Astrocyte (in vitro differentiated cells and primary cell): Measurements from ENCODE around the gene CUL2. TPM values are rescaled to one million over a fixed set of nuclear protein-coding genes. Genes with fewer than 3 reads are reported as not detected.

Experiments
- DNase-seq: peaks from one replicate; pipeline ENCODE4 v3.0.0-alpha.2; 2010; ENCODE audit warnings: low read depth
- FAIRE-seq: peaks from 2 replicates; lab custom pipeline; 2011; peaks lifted over from hg19 to GRCh38; lab: Jason Lieb, UNC
- H2AFZ ChIP-seq: 2 replicates; pipeline ENCODE4 v1.6.0; 2012; ENCODE audit warnings: low read depth, low read length, inconsistent platforms
- H3K27ac ChIP-seq: 2 replicates; pipeline ENCODE4 v1.5.1; 2011; ENCODE audit warnings: low read depth, low read length, inconsistent platforms
- H3K27me3 ChIP-seq: 2 replicates; pipeline ENCODE4 v1.6.0; 2011; ENCODE audit warnings: low read length, inconsistent platforms; ENCODE audit not compliant: insufficient read depth
- H3K36me3 ChIP-seq: 2 replicates; pipeline ENCODE4 v1.5.1; 2011; ENCODE audit warnings: low read length, inconsistent platforms; ENCODE audit not compliant: insufficient read depth
- H3K4me1 ChIP-seq: 2 replicates; pipeline ENCODE4 v1.5.1; 2011; ENCODE audit warnings: low read length, inconsistent platforms; ENCODE audit not compliant: insufficient read depth
- H3K4me2 ChIP-seq: 2 replicates; pipeline ENCODE4 v1.6.0; 2012; ENCODE audit warnings: low read length, inconsistent platforms
- H3K4me3 ChIP-seq: 2 replicates; pipeline ENCODE4 v1.5.1; 2011; ENCODE audit warnings: low read depth, mild to moderate bottlenecking, low read length, inconsistent platforms; ENCODE audit not compliant: insufficient read depth
- H3K79me2 ChIP-seq: 2 replicates; pipeline ENCODE4 v1.6.0; 2012; ENCODE audit warnings: mild to moderate bottlenecking, low read length, inconsistent platforms; ENCODE audit not compliant: insufficient read depth
- H3K9ac ChIP-seq: 2 replicates; pipeline ENCODE4 v1.6.0; 2012; ENCODE audit warnings: mild to moderate bottlenecking, low read length, inconsistent platforms
- H3K9me3 ChIP-seq: 2 replicates; pipeline ENCODE4 v1.5.1; 2012; ENCODE audit warnings: low read depth, mild to moderate bottlenecking, low read length, inconsistent platforms; ENCODE audit not compliant: insufficient read depth
- H4K20me1 ChIP-seq: 2 replicates; pipeline ENCODE4 v1.6.0; 2012; ENCODE audit warnings: low read length, inconsistent platforms; ENCODE audit not compliant: insufficient read depth
- H3K27ac Mint-ChIP-seq: one replicate; pipeline ENCODE4 v1.8.0; 2021; ENCODE audit warnings: mild to moderate bottlenecking, mixed read lengths; ENCODE audit not compliant: unreplicated experiment
- H3K27me3 Mint-ChIP-seq: one replicate; pipeline ENCODE4 v1.8.0; 2021; ENCODE audit warnings: low read depth, mixed read lengths; ENCODE audit not compliant: unreplicated experiment
- H3K36me3 Mint-ChIP-seq: one replicate; pipeline ENCODE4 v1.8.0; 2021; ENCODE audit warnings: low read depth, mixed read lengths; ENCODE audit not compliant: unreplicated experiment
- H3K4me1 Mint-ChIP-seq: one replicate; pipeline ENCODE4 v1.8.0; 2021; ENCODE audit warnings: low read depth, mixed read lengths; ENCODE audit not compliant: unreplicated experiment
- H3K4me3 Mint-ChIP-seq: one replicate; pipeline ENCODE4 v1.8.0; 2021; ENCODE audit warnings: mild to moderate bottlenecking, moderate library complexity, mixed read lengths; ENCODE audit not compliant: unreplicated experiment
- H3K9me3 Mint-ChIP-seq: one replicate; pipeline ENCODE4 v1.8.0; 2021; ENCODE audit warnings: mild to moderate bottlenecking, mixed read lengths; ENCODE audit not compliant: unreplicated experiment
- CTCF ChIP-seq: IDR thresholded peaks from 2 replicates; pipeline ENCODE4 v1.5.1; 2011; ENCODE audit warnings: low read depth, mild to moderate bottlenecking, inconsistent platforms, low read length, moderate library complexity; ENCODE audit not compliant: insufficient read depth
- EZH2 ChIP-seq: IDR thresholded peaks from 2 replicates; pipeline ENCODE4 v1.6.1; 2012; ENCODE audit warnings: mild to moderate bottlenecking, low read length, inconsistent platforms; ENCODE audit not compliant: insufficient read depth
- total RNA-seq: library from RNA; stranded (reverse); gene quantifications from 2 replicates; pipeline ENCODE4 v1.2.1, GENCODE V29; 2021

CUL2 gene
- total RNA-seq, 1 donor from 2014 or later = 48.0 TPM

GRCh38 chr10:35035606-35036005 lies 54.5 kb downstream of the CUL2 start:
- no peaks in the 10 kb centered on the region for H3K9me3 Mint-ChIP-seq
- TF ChIP-seq CTCF (no peak), EZH2 (no peak)
- Histone ChIP-seq H3K27me3 (no peaks in the 10 kb centered on the region), H3K79me2 (peaks cover 4% of the 10 kb centered on the region), H4K20me1 (peaks cover 4% of the 10 kb centered on the region), H3K9me3 (no peaks in the 10 kb centered on the region), H3K4me1 (peaks cover 4% of the 10 kb centered on the region), H3K27ac (no peak overlapping the region), H3K4me3 (no peak overlapping the region), H2AFZ (no peak overlapping the region), H3K4me2 (no peak overlapping the region), H3K9ac (no peak overlapping the region), H3K36me3 (peaks cover 19% of the 10 kb centered on the region)
- no peaks in the 10 kb centered on the region for H3K27me3 Mint-ChIP-seq
- DNase-seq = no peak
- peaks cover 9% of the 10 kb centered on the region for H3K36me3 Mint-ChIP-seq
- H3K4me1 Mint-ChIP-seq = peaks cover under 1% of the 10 kb centered on the region
- H3K4me3 Mint-ChIP-seq = no peak overlapping the region
- H3K27ac Mint-ChIP-seq = no peak overlapping the region
- no peak for FAIRE-seq

- no peak for FAIRE-seq
- Histone ChIP-seq H3K36me3 (peaks cover 21% of the 10 kb centered on the region), H3K4me3 (no peak overlapping the region), H3K4me1 (no peaks in the 10 kb centered on the region), H4K20me1 (peaks cover 3% of the 10 kb centered on the region), H3K9me3 (no peaks in the 10 kb centered on the region), H2AFZ (no peak overlapping the region), H3K79me2 (no peaks in the 10 kb centered on the region), H3K27ac (no peak overlapping the region), H3K9ac (no peak overlapping the region), H3K27me3 (no peaks in the 10 kb centered on the region), H3K4me2 (no peak overlapping the region)
- Mint-ChIP-seq H3K27ac (no peak overlapping the region), H3K9me3 (no peaks in the 10 kb centered on the region), H3K27me3 (no peaks in the 10 kb centered on the region), H3K36me3 (peaks cover 2% of the 10 kb centered on the region), H3K4me3 (no peak overlapping the region), H3K4me1 (no peaks in the 10 kb centered on the region)
- TF ChIP-seq EZH2 (no peak), CTCF (peak; percentile 33)
- DNase-seq = peak; percentile 23
Measured at GRCh38 chr10:35027567-35027966, 62.6 kb downstream of the CUL2 start.

- Mint-ChIP-seq H3K4me1 (no peaks in the 10 kb centered on the region), H3K4me3 (no peak overlapping the region), H3K9me3 (no peaks in the 10 kb centered on the region), H3K36me3 (peaks cover 2% of the 10 kb centered on the region), H3K27me3 (no peaks in the 10 kb centered on the region), H3K27ac (no peak overlapping the region)
- FAIRE-seq (no peak), DNase-seq (peak; percentile 63)
- no peak overlapping the region for H3K27ac ChIP-seq
- H2AFZ ChIP-seq = no peak overlapping the region
- no peaks in the 10 kb centered on the region for H3K79me2 ChIP-seq
- H3K9me3 ChIP-seq = no peaks in the 10 kb centered on the region
- H3K9ac ChIP-seq = no peak overlapping the region
- no peak overlapping the region for H3K4me3 ChIP-seq
- no peak overlapping the region for H3K4me2 ChIP-seq
- no peaks in the 10 kb centered on the region for H3K4me1 ChIP-seq
- peaks cover 3% of the 10 kb centered on the region for H4K20me1 ChIP-seq
- peaks cover 19% of the 10 kb centered on the region for H3K36me3 ChIP-seq
- H3K27me3 ChIP-seq = no peaks in the 10 kb centered on the region
- TF ChIP-seq EZH2 (no peak), CTCF (no peak)
Measured at GRCh38 chr10:35025916-35026315, 64.2 kb downstream of the CUL2 start.
